Effector CD8-positive, alpha-beta T cell (primary cell): ENCODE data around the gene CCDC83.
"Not testable (repeated sequence)": the region's sequence is repeated elsewhere in the genome, so short reads cannot be mapped to it uniquely, and the experiment has no call there.

Experiments used
- DNase-seq: peaks from one replicate; lab custom pipeline; 2025; lab: John Stamatoyannopoulos, UW

Gene CCDC83

GRCh38 chr11:85886089-85887056 lies 31.2 kb downstream of the CCDC83 start:
- DNase-seq = no peak

GRCh38 chr11:85889108-85889507 lies 33.9 kb downstream of the CCDC83 start:
- DNase-seq = no peak

- DNase-seq = no peak
Measured at GRCh38 chr11:85889676-85890579, 34.7 kb downstream of the CCDC83 start.

- no peak for DNase-seq
Measured at GRCh38 chr11:85893395-85893794, 38.2 kb downstream of the CCDC83 start.

- no peak for DNase-seq
Measured at GRCh38 chr11:85896876-85897275, 41.7 kb downstream of the CCDC83 start.

GRCh38 chr11:85898456-85898855 lies 43.3 kb downstream of the CCDC83 start:
- no peak for DNase-seq

- DNase-seq = no peak
Measured at GRCh38 chr11:85902353-85902752, 47.2 kb downstream of the CCDC83 start.

GRCh38 chr11:85903406-85903805 lies 48.2 kb downstream of the CCDC83 start:
- DNase-seq = no peak

- DNase-seq = no peak
Measured at GRCh38 chr11:85903811-85904210, 48.6 kb downstream of the CCDC83 start.

- DNase-seq = no peak
Measured at GRCh38 chr11:85912414-85912813, 57.2 kb downstream of the CCDC83 start.

- DNase-seq = no peak
Measured at GRCh38 chr11:85913513-85913912, 58.3 kb downstream of the CCDC83 start.

GRCh38 chr11:85914425-85914824 lies 59.2 kb downstream of the CCDC83 start:
- no peak for DNase-seq

- no peak for DNase-seq
Measured at GRCh38 chr11:85918910-85919794, 64.0 kb downstream of the CCDC83 start.

GRCh38 chr11:85922367-85922766 lies 67.2 kb downstream of the CCDC83 start:
- no peak for DNase-seq

- no peak for DNase-seq
Measured at GRCh38 chr11:85923455-85923854, 68.3 kb downstream of the CCDC83 start.

GRCh38 chr11:85926653-85927214 lies 71.6 kb downstream of the CCDC83 start:
- not testable (repeated sequence) for DNase-seq

GRCh38 chr11:85930879-85931366 lies 75.7 kb downstream of the CCDC83 start:
- no peak for DNase-seq

- DNase-seq = no peak
Measured at GRCh38 chr11:85934596-85935169, 79.5 kb downstream of the CCDC83 start.

GRCh38 chr11:85935751-85936150 lies 80.6 kb downstream of the CCDC83 start:
- DNase-seq = no peak

GRCh38 chr11:85937835-85938234 lies 82.7 kb downstream of the CCDC83 start:
- no peak for DNase-seq
